Bronchial epithelial cell (primary cell): ENCODE results near the gene CIC. TPM values are rescaled to one million over a fixed set of nuclear protein-coding genes. Genes with fewer than 3 reads are reported as not detected.
A peak's percentile ranks its signal among the peaks of the same experiment; 100 is the strongest.

Experiments
- DNase-seq: peaks from one replicate; pipeline ENCODE4 v3.0.0-alpha.2; 2010; ENCODE audit warnings: low read depth
- FAIRE-seq: peaks from 2 replicates; lab custom pipeline; 2011; peaks lifted over from hg19 to GRCh38; lab: Jason Lieb, UNC
- H3K27me3 ChIP-seq: 2 replicates; pipeline ENCODE4 v1.5.1; 2011; ENCODE audit warnings: low read length; ENCODE audit not compliant: control insufficient read depth, insufficient read depth
- H3K36me3 ChIP-seq: 2 replicates; pipeline ENCODE4 v1.5.1; 2011; ENCODE audit warnings: low read length; ENCODE audit not compliant: control insufficient read depth, insufficient read depth
- H3K4me3 ChIP-seq: 2 replicates; pipeline ENCODE4 v1.5.1; 2011; ENCODE audit warnings: mild to moderate bottlenecking, low read depth, low read length, control low read depth
- CTCF ChIP-seq: IDR thresholded peaks from 2 replicates; pipeline ENCODE4 v1.5.1; 2011; ENCODE audit warnings: mild to moderate bottlenecking, moderate library complexity, low read length, control low read depth, inconsistent platforms; ENCODE audit not compliant: insufficient read depth, severe bottlenecking
- total RNA-seq: library from RNA; depleted of rRNA; stranded (reverse); fragments of >200 nt; gene quantifications from 2 replicates; pipeline ENCODE4 v1.2.1, GENCODE V29; 2014

Gene CIC
- total RNA-seq, 1 donor from 2014 or later: 7.1 TPM

- DNase-seq: no peak
- H3K4me3 ChIP-seq: no peak overlapping the region
- no peak for TF ChIP-seq CTCF
- H3K27me3 ChIP-seq: no peaks in the 10 kb centered on the region
- no peak for FAIRE-seq
- no peaks in the 10 kb centered on the region for H3K36me3 ChIP-seq
Observed at GRCh38 chr19:42306646-42307045, 37.6 kb downstream of the CIC start.

GRCh38 chr19:42309686-42310085 lies 40.6 kb downstream of the CIC start:
- DNase-seq: no peak
- no peak for FAIRE-seq
- H3K4me3 ChIP-seq: no peak overlapping the region
- no peaks in the 10 kb centered on the region for H3K36me3 ChIP-seq
- peaks cover 8% of the 10 kb centered on the region for H3K27me3 ChIP-seq
- no peak for TF ChIP-seq CTCF

GRCh38 chr19:42311657-42312056 lies 42.6 kb downstream of the CIC start:
- Histone ChIP-seq H3K4me3 (no peak overlapping the region), H3K36me3 (no peaks in the 10 kb centered on the region), H3K27me3 (peaks cover 9% of the 10 kb centered on the region)
- TF ChIP-seq CTCF: peak; percentile 9
- DNase-seq: no peak
- FAIRE-seq: no peak

GRCh38 chr19:42312370-42312769 lies 43.3 kb downstream of the CIC start:
- H3K4me3 ChIP-seq: no peak overlapping the region
- no peak for DNase-seq
- TF ChIP-seq CTCF: no peak
- H3K36me3 ChIP-seq: no peaks in the 10 kb centered on the region
- peak; percentile 60 for FAIRE-seq
- H3K27me3 ChIP-seq: peaks cover 9% of the 10 kb centered on the region

GRCh38 chr19:42313096-42313839 lies 44.2 kb downstream of the CIC start, which contains the start of gene TMEM145:
TSS of gene TMEM145 (plus strand) at chr19:42313309. CDS start at chr19:42313377, 68 bp downstream.
- Histone ChIP-seq H3K27me3 (peaks cover 9% of the 10 kb centered on the region), H3K4me3 (peak within 1 kb of the TSS; percentile 17), H3K36me3 (no peaks in the 10 kb centered on the region)
- FAIRE-seq: no peak
- peak; percentile 8 for TF ChIP-seq CTCF
- DNase-seq: no peak
